Measurements from ENCODE around the gene ADGRE1.
"Not testable (repeated sequence)": the region's sequence is repeated elsewhere in the genome, so short reads cannot be mapped to it uniquely, and the experiment has no call there.

The ADGRE1 gene, protein sequence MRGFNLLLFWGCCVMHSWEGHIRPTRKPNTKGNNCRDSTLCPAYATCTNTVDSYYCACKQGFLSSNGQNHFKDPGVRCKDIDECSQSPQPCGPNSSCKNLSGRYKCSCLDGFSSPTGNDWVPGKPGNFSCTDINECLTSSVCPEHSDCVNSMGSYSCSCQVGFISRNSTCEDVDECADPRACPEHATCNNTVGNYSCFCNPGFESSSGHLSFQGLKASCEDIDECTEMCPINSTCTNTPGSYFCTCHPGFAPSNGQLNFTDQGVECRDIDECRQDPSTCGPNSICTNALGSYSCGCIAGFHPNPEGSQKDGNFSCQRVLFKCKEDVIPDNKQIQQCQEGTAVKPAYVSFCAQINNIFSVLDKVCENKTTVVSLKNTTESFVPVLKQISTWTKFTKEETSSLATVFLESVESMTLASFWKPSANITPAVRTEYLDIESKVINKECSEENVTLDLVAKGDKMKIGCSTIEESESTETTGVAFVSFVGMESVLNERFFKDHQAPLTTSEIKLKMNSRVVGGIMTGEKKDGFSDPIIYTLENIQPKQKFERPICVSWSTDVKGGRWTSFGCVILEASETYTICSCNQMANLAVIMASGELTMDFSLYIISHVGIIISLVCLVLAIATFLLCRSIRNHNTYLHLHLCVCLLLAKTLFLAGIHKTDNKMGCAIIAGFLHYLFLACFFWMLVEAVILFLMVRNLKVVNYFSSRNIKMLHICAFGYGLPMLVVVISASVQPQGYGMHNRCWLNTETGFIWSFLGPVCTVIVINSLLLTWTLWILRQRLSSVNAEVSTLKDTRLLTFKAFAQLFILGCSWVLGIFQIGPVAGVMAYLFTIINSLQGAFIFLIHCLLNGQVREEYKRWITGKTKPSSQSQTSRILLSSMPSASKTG

GRCh38 chr19:6887316-6887715 lies at the start of gene ADGRE1:
ADGRE1 (plus strand) TSS chr19:6887579; CDS start chr19:6887609, 30 bp downstream.
- DNase-seq, result peak; percentile 83

GRCh38 chr19:6838062-6838655 lies 49.2 kb upstream of the ADGRE1 start:
- DNase-seq, result no peak

DNA sequence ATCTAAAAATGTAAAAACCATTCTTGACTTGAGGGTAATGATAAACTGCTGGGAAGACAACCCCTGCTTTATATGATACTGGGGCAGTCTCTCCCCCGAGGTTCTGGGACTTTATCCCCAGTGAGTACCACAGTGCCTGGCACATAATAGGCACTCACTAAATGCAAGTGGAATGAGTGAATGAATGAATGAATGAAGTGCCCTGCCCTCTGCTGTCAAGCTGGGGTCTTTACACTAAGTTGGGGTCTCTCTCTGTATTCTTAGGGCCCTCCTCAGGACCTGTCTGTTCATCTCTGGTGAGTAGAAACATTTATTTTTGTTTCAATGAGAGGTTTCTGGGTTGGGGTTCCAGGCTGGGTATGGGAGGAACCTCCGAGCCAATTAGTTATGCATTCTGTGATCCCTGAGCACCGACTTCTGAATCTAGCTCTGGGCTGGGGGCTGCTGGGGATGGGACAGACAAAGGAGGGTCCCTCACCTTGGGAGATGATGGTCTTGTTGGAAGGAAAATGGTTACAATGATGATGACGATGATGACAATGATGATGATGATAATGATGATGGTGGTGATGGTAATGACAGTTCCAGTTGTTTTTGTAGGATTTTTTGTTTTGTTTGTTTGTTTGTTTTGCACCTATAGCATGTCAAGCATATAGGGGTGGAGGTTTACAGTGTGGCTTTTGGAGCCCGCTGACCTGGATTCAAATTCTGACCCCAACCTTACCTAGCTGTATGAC lies 44.3 kb upstream of the ADGRE1 start:
- DNase-seq, result no peak

- DNase-seq, result no peak
These were observed 39.6 kb upstream of the ADGRE1 start for GRCh38 chr19:6847828-6848200.

GRCh38 chr19:6848986-6849385 lies 38.4 kb upstream of the ADGRE1 start:
- no peak for DNase-seq

- DNase-seq, result peak; percentile 67
These were observed 37.5 kb upstream of the ADGRE1 start for GRCh38 chr19:6849876-6850275.

GRCh38 chr19:6851359-6851758 lies 36.0 kb upstream of the ADGRE1 start:
- DNase-seq, result no peak

DNA sequence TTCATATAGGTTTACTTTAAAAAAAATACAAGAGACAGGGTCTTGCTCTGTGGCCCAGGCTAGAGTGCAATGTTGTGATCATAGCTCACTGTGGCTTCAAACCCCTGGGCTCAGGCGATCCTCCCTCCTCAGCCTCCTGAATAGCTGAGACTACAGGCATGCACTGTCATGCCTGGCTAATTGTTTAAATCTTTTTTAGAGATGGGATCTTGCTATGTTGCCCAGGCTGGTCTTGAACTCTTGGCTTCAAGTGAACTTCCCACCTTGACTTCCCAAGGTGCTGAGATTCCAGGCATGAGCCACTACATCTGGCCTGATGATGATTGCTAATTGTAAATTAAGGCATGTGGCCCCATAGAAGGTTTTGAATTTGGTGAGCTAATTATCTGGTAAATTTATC lies 35.4 kb upstream of the ADGRE1 start:
- DNase-seq, result no peak

DNA sequence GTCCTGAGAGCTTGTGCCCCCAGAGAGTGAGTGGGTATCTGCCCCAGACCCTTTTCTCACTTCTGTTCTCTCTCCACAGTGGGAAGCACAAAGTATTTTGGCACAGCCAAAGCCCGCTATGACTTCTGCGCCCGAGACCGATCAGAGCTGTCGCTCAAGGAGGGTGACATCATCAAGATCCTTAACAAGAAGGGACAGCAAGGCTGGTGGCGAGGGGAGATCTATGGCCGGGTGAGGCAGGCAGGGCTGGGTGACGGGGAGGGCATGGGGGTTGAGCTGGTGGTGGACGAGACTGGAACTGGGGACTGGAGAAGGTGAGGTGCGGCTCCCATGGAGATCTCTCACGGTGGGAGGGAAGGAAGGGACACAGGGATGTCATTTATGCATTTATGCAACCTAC lies 33.5 kb upstream of the ADGRE1 start:
- no peak for DNase-seq

GRCh38 chr19:6854758-6855157 lies 32.6 kb upstream of the ADGRE1 start:
- no peak for DNase-seq

GRCh38 chr19:6856749-6857372 lies 30.5 kb upstream of the ADGRE1 start:
- DNase-seq, result no peak

DNA sequence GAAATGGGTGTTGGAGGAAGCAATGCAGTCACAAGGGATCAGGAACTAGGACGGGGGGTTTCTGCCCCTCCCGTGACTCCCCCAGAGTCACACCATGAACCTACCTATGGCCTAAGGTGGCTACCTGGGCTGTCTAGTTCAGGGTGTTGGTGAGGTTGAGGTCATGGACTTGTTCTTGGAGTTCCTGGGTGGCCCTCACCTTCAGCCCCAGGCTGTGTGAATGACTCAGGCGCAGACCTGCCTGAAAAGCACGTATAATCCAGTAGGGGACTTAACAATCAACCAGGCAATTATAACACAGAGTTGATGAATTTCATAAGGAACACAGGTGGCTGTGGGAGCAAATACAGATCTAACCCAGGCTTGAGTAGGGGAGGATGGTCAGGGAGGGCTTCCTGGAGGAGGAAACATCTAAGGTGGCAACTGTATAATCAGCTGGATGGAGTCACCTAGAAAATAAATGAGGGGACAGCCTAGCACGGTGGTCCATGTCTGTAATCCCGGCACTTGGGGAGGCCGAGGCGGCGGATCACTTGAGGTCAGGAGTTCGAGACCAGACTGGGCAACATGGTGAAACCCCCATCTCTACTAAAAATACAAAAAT lies 25.6 kb upstream of the ADGRE1 start:
- DNase-seq, result no peak

DNA sequence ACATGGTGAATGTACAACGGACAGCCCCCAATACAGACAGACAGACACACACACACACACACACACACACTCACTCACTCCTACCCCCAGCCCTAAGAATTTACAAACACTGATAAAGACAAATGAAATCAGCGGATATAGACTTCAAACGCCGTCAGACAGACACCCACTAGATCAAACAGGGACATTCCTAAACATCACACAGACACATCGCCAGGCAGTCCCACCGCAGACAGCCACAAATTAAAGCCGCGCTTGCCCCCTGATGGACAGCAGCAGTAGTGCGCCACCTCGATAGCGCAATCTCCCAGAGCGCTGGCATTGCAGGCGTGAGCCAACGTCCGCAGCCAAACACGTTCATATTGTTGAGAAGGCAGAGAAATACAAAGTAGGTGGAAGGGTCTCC lies 24.7 kb upstream of the ADGRE1 start:
- peak; percentile 93 for DNase-seq

- no peak for DNase-seq
These were observed 22.9 kb upstream of the ADGRE1 start for GRCh38 chr19:6864325-6864940.

DNA sequence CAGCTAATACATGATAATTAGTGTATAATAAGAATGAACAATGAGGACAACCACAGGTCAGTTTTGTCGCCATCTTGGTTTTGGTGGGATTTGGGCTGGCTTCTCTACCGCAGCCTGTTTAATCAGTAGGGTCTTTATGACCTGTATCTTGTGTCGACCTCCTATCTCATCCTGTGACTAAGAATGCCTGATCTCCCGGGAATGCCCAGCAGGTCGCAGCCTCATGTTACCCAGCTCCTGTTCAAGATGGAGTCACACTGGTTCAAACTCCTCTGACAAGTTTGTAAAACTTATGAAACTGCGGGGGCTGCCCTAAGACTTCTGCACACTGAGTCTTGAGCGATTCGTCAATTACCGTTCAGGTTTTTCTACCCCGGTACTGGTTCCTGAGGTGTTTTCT lies 21.5 kb upstream of the ADGRE1 start:
- no peak for DNase-seq

DNA sequence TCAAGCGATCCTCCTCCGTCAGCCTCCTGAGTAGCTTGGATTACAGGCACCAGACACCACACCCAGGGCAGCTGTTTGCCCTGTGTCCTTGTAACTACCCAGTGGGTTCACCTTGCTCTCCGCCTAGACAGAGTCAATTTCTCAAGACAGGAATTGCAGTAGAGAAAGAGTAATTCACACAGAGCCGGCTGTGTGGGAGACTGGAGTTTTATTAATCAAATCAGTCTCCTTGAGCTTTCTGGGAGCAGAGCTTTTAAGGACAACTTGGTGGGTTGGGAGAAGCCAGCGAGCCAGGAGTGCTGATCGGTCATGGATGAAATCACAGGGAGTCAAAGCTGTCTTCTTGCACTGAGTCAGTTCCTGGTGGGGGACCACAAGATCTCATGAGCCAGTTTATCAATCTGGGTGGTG lies 20.6 kb upstream of the ADGRE1 start:
- DNase-seq, result peak; percentile 69

DNA sequence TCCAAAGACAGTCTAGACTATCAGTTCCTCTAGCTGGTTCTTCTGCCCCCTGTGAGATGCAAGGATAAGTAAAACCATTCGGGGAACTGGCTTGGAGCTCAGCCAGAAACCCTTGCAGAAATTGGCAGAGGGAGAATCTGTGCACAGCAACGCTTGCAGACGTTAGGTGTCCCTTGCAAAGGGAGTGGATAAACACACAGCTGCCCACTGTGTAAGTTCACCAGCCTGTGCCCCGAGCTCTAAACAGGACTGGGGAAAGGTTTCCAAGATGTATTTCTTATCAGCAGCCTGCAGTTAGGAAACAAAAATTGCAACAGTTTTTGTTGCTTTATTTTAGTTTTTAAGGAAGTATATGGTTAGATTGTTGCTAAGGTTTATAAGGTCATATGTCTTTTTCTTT lies 19.0 kb upstream of the ADGRE1 start:
- peak; percentile 51 for DNase-seq

DNA sequence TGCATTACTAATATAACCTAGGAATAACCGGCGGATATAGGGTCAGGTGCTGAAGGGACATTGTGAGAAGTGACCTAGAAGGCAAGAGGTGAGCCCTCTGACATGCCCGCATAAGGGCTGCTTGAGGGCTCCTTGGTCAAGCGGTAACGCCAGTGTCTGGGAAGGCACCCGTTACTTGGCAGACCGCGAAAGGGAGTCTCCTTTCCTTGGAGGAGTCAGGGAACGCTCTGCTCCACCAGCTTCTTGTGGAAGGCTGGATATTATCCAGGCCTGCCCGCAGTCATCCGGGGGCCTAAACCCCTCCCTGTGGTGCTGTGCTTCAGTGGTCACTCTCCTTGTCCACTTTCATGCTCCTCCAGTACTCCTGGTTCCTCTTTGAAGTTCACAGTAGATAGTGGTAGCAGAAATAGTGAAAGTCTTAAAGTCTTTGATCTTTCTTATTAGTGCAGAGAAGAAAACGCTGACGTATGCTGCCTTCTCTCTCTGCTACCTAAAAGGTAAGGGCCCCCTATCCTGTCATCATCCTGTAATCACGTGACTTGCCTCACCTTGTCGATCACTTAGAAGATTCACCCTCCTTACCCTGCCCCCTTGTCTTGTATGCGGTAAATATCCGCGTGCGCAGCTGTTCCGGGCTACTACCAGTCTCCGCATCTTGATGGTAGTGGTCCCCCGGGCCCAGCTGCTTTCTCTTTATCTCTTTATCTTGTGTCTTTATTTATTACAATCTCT lies 18.1 kb upstream of the ADGRE1 start:
- DNase-seq, result not testable (repeated sequence)

- DNase-seq, result no peak
These were observed 13.5 kb upstream of the ADGRE1 start for GRCh38 chr19:6873708-6874431.

DNA sequence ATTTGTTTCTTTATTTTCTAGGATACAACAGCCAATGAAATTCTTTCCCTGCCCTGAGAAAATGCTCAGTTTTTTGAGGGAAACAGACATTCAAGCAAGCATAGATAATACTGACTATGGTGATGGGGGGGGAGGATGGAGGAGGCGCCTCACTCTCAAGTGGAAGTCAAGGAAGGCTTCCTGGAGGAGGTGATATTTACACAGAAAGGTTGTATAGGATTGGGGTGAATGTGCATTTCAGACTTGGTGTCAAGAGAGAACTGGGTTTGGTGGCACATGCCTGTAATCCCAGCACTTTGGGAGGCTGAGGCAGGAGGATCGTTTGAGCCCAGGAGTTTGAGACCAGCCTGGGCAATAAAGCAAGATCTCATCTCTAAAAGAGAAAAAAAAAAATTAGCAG lies 12.2 kb upstream of the ADGRE1 start:
- no peak for DNase-seq

Measured in suppressor macrophage treated with lipopolysaccharide for 4 hours (primary cell).